Mesangial cell (primary cell): Measurements from ENCODE around the gene LDLR. TPM values are rescaled to one million over a fixed set of nuclear protein-coding genes. Genes with fewer than 3 reads are reported as not detected.

Source experiments
- total RNA-seq: library from RNA; depleted of rRNA; stranded (reverse); fragments of >200 nt; gene quantifications from 2 replicates; pipeline ENCODE4 v1.2.3, GENCODE V29; 2015

LDLR gene
- 154 and 214 TPM in 2 replicates for total RNA-seq

GRCh38 chr19:11089254-11090013 lies at the start of gene LDLR:
Gene LDLR (plus strand): TSS chr19:11089463. CDS start chr19:11089549, 86 bp downstream.

DNA sequence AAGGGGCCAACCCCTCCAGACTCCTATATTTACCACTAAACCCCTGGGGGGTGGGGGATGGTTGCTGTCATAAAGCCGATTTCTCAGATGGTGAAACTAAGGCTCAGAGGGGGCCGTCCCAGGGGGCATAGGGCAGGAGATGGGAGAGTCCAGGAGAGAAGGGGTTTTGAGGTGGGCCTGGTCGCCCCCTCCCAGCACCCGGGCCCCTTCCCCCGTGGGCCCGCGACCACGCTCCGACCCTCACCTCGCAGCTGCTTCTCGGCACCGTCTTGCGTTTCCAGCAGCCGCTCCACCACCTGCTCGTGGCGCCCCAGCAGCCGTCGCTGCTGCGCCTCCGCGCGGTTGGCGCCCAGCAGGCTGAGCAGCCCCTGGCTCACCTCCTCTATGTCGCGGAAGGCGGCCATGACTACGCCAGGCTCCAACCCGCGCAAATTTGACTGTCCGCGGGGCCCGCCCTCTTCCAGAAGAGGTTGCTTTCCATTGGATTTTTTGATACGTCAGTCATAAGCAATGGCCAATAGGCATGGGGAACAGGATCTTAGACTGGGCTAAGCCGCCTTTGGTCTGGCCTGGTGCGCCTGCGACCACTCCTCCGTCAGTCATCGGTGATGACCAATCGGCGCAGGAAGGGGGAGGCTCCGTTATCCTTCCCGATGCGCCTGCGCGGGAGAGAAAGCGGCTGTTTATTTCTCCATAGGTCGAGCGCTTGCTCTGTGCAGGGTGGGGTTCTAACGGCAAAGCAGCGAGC lies 66.3 kb downstream of the LDLR start, which contains the start of gene SPC24:
Gene SPC24 (minus strand): TSS at position 410 of the 748 bp plus-strand sequence. CDS start 6 bp downstream, at position 404.

Other genes with a start within 250 kb of the LDLR start
- gene C19orf38, start 241.0 kb upstream of the LDLR start, total RNA-seq = not detected in 2 replicates
- gene CARM1, start 217.9 kb upstream of the LDLR start, total RNA-seq = 53.9 and 67.5 TPM in 2 replicates
- 72.0 and 118 TPM in 2 replicates for gene YIPF2, start 160.8 kb upstream of the LDLR start, total RNA-seq
- gene TIMM29, start 160.7 kb upstream of the LDLR start, total RNA-seq = 29.2 and 43.1 TPM in 2 replicates
- gene SMARCA4, start 128.4 kb upstream of the LDLR start, total RNA-seq = 131 and 139 TPM in 2 replicates
- gene SPC24, start 66.3 kb downstream of the LDLR start, total RNA-seq = 7.4 and 71.4 TPM in 2 replicates
- 132 and 258 TPM in 2 replicates for gene KANK2, start 108.1 kb downstream of the LDLR start, total RNA-seq
- not detected in 2 replicates for gene ANGPTL8, start 150.2 kb downstream of the LDLR start, total RNA-seq
- 18.7 and 52.5 TPM in 2 replicates for gene DOCK6, start 173.1 kb downstream of the LDLR start, total RNA-seq
- gene TSPAN16, start 206.7 kb downstream of the LDLR start, total RNA-seq = not detected in 2 replicates